Measurements from ENCODE around the gene MYZAP. TPM values are rescaled to one million over a fixed set of nuclear protein-coding genes. Genes with fewer than 3 reads are reported as not detected.

The MYZAP gene
- polyA plus RNA-seq, 1 donor from 2014 or later = not detected

DNA sequence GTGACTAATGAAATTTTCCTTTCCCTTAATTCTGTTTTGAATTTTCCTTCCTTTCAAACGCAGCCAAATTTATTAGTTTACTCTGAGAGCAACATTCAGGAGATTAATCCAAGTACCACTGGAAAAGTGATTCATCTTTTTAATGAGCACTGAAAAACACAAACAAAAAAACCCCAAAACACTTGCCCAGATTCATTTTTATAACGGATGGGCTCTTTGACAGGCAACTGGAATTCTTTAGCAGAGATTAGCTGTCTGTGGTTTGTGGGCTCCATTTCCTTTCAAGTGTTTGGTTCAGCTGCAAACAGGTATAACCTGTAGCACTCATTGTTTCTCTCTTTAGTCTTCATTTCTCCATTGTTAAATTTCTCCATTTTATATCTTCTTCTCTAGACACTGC, 111.7 kb downstream of the MYZAP start:
- Histone ChIP-seq H3K4me2 (ENCODE audit: low read length) (no peak overlapping the region), H3K27me3 (ENCODE audit: insufficient read depth, low read depth, low read length) (no peaks in the 10 kb centered on the region), H4K20me1 (ENCODE audit: insufficient read depth) (no peaks in the 10 kb centered on the region), H3K79me2 (replicated peaks; ENCODE audit: insufficient read depth, low read length) (peaks cover 13% of the 10 kb centered on the region), H3K9me2 (ENCODE audit: insufficient read depth, low read length) (no peaks in the 10 kb centered on the region), H3K9ac (ENCODE audit: low read length) (no peak overlapping the region), H3K36me3 (ENCODE audit: insufficient read depth, low read length) (no peaks in the 10 kb centered on the region), H3F3A (ENCODE audit: insufficient read depth, low read length, poor library complexity, severe bottlenecking) (no peaks in the 10 kb centered on the region), H3K27ac (ENCODE audit: low read length) (no peak overlapping the region), H2AFZ (ENCODE audit: low read depth, low read length) (no peak overlapping the region), H3K4me3 (ENCODE audit: low read length) (no peak overlapping the region), H3K9me3 (ENCODE audit: low read length) (no peaks in the 10 kb centered on the region)
- TF ChIP-seq MXI1 (conservative IDR thresholded peaks at IDR 0.05; ENCODE audit: poor library complexity, severe bottlenecking) = no peak
- TF ChIP-seq, protein P1, sequence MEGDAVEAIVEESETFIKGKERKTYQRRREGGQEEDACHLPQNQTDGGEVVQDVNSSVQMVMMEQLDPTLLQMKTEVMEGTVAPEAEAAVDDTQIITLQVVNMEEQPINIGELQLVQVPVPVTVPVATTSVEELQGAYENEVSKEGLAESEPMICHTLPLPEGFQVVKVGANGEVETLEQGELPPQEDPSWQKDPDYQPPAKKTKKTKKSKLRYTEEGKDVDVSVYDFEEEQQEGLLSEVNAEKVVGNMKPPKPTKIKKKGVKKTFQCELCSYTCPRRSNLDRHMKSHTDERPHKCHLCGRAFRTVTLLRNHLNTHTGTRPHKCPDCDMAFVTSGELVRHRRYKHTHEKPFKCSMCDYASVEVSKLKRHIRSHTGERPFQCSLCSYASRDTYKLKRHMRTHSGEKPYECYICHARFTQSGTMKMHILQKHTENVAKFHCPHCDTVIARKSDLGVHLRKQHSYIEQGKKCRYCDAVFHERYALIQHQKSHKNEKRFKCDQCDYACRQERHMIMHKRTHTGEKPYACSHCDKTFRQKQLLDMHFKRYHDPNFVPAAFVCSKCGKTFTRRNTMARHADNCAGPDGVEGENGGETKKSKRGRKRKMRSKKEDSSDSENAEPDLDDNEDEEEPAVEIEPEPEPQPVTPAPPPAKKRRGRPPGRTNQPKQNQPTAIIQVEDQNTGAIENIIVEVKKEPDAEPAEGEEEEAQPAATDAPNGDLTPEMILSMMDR (IDR thresholded peaks at IDR 0.05; ENCODE audit: poor library complexity, severe bottlenecking) = no peak
- TF ChIP-seq EZH2 (IDR thresholded peaks at IDR 0.05; ENCODE audit: borderline replicate concordance, insufficient read depth, low read length, poor library complexity, severe bottlenecking) = no peak
- no peak for TF ChIP-seq POLR2AphosphoS5 (IDR thresholded peaks at IDR 0.05)
- no peak for TF ChIP-seq RAD21 (conservative IDR thresholded peaks at IDR 0.05)
- no peak for TF ChIP-seq SMC3 (conservative IDR thresholded peaks at IDR 0.05; ENCODE audit: poor library complexity)
- TF ChIP-seq, protein P2, sequence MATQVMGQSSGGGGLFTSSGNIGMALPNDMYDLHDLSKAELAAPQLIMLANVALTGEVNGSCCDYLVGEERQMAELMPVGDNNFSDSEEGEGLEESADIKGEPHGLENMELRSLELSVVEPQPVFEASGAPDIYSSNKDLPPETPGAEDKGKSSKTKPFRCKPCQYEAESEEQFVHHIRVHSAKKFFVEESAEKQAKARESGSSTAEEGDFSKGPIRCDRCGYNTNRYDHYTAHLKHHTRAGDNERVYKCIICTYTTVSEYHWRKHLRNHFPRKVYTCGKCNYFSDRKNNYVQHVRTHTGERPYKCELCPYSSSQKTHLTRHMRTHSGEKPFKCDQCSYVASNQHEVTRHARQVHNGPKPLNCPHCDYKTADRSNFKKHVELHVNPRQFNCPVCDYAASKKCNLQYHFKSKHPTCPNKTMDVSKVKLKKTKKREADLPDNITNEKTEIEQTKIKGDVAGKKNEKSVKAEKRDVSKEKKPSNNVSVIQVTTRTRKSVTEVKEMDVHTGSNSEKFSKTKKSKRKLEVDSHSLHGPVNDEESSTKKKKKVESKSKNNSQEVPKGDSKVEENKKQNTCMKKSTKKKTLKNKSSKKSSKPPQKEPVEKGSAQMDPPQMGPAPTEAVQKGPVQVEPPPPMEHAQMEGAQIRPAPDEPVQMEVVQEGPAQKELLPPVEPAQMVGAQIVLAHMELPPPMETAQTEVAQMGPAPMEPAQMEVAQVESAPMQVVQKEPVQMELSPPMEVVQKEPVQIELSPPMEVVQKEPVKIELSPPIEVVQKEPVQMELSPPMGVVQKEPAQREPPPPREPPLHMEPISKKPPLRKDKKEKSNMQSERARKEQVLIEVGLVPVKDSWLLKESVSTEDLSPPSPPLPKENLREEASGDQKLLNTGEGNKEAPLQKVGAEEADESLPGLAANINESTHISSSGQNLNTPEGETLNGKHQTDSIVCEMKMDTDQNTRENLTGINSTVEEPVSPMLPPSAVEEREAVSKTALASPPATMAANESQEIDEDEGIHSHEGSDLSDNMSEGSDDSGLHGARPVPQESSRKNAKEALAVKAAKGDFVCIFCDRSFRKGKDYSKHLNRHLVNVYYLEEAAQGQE (IDR thresholded peaks at IDR 0.05; ENCODE audit: borderline replicate concordance) = no peak
- TF ChIP-seq TAF1 (IDR thresholded peaks at IDR 0.05; ENCODE audit: low read depth) = no peak
- TF ChIP-seq EP300 (conservative IDR thresholded peaks at IDR 0.05; ENCODE audit: poor library complexity, severe bottlenecking) = no peak

DNA sequence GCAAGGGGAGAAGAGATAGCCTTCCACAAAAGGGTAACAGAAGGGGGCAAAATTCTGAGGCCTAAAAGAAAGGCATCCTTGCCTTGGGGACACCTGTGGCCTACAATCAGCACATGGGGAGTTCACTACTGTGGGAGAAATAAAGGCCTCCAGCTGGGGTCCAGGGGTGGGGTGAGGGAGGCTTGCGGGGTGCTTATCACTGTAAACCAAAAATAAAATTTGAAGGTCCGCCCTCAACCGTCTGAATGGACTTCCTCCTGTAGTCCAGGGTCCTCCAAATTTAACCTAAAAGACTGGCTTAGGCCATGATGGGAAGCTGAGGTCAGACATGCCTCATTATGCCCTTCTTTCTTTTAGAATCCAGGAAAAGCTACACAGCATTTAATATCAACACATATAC, 112.7 kb downstream of the MYZAP start:
- Histone ChIP-seq H3K27me3 (ENCODE audit: insufficient read depth, low read depth, low read length) (no peaks in the 10 kb centered on the region), H3F3A (ENCODE audit: insufficient read depth, low read length, poor library complexity, severe bottlenecking) (no peaks in the 10 kb centered on the region), H3K9ac (ENCODE audit: low read length) (no peak overlapping the region), H3K4me2 (ENCODE audit: low read length) (no peak overlapping the region), H3K79me2 (replicated peaks; ENCODE audit: insufficient read depth, low read length) (peaks cover 15% of the 10 kb centered on the region), H4K20me1 (ENCODE audit: insufficient read depth) (no peaks in the 10 kb centered on the region), H2AFZ (ENCODE audit: low read depth, low read length) (no peak overlapping the region), H3K9me3 (ENCODE audit: low read length) (no peaks in the 10 kb centered on the region), H3K36me3 (ENCODE audit: insufficient read depth, low read length) (no peaks in the 10 kb centered on the region), H3K27ac (ENCODE audit: low read length) (no peak overlapping the region), H3K9me2 (ENCODE audit: insufficient read depth, low read length) (no peaks in the 10 kb centered on the region), H3K4me3 (ENCODE audit: low read length) (no peak overlapping the region)
- TF ChIP-seq, protein P2 (IDR thresholded peaks at IDR 0.05; ENCODE audit: borderline replicate concordance) = no peak
- TF ChIP-seq MXI1 (conservative IDR thresholded peaks at IDR 0.05; ENCODE audit: poor library complexity, severe bottlenecking) = no peak
- no peak for TF ChIP-seq EZH2 (IDR thresholded peaks at IDR 0.05; ENCODE audit: borderline replicate concordance, insufficient read depth, low read length, poor library complexity, severe bottlenecking)
- TF ChIP-seq RAD21 (conservative IDR thresholded peaks at IDR 0.05) = no peak
- no peak for TF ChIP-seq SMC3 (conservative IDR thresholded peaks at IDR 0.05; ENCODE audit: poor library complexity)
- TF ChIP-seq, protein P1 (IDR thresholded peaks at IDR 0.05; ENCODE audit: poor library complexity, severe bottlenecking) = no peak
- TF ChIP-seq POLR2AphosphoS5 (IDR thresholded peaks at IDR 0.05) = no peak
- TF ChIP-seq EP300 (conservative IDR thresholded peaks at IDR 0.05; ENCODE audit: poor library complexity, severe bottlenecking) = no peak
